B cell (primary cell): Measurements from ENCODE around the gene PHLPP1.

Source experiments
- EZH2 ChIP-seq: IDR thresholded peaks from 2 replicates; pipeline ENCODE4 v1.6.1; 2012; ENCODE audit warnings: borderline replicate concordance, low read depth, mild to moderate bottlenecking, moderate library complexity, low read length; ENCODE audit not compliant: insufficient read depth, poor library complexity, severe bottlenecking
- TF ChIP-seq, protein P1 (sequence below): fragments of 200-600 bp; IDR thresholded peaks from one replicate; pipeline ENCODE4 v1.8.0; 2022; ENCODE audit warnings: antibody characterized with exemption, mild to moderate bottlenecking

GRCh38 chr18:62942578-62942977 lies 227.2 kb downstream of the PHLPP1 start:
- TF ChIP-seq, protein P1, sequence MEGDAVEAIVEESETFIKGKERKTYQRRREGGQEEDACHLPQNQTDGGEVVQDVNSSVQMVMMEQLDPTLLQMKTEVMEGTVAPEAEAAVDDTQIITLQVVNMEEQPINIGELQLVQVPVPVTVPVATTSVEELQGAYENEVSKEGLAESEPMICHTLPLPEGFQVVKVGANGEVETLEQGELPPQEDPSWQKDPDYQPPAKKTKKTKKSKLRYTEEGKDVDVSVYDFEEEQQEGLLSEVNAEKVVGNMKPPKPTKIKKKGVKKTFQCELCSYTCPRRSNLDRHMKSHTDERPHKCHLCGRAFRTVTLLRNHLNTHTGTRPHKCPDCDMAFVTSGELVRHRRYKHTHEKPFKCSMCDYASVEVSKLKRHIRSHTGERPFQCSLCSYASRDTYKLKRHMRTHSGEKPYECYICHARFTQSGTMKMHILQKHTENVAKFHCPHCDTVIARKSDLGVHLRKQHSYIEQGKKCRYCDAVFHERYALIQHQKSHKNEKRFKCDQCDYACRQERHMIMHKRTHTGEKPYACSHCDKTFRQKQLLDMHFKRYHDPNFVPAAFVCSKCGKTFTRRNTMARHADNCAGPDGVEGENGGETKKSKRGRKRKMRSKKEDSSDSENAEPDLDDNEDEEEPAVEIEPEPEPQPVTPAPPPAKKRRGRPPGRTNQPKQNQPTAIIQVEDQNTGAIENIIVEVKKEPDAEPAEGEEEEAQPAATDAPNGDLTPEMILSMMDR: no peak
- TF ChIP-seq EZH2: no peak
